HCT116 (cell line): ENCODE measurements around the gene RUNX1. TPM values are rescaled to one million over a fixed set of nuclear protein-coding genes. Genes with fewer than 3 reads are reported as not detected.

ENCODE experiments used
- ATAC-seq: fragments of 200-7000 bp; cut with Tn5 transposase; 2 replicates; pipeline ENCODE4 v1.9.1; 2020; ENCODE audit warnings: mild to moderate bottlenecking, moderate library complexity
- BruUV-seq: library from RNA; stranded (reverse); fragments of 400-500 nt; replicated peaks from 2 replicates; lab custom pipeline; 2021; lab: Mats Ljungman, UMichigan
- CTCF ChIA-PET: fragments of 300-600 bp; sonication (Branson Sonifier 250); formaldehyde crosslinking; loops from one replicate; lab custom pipeline; 2021; ENCODE audit warnings: antibody characterized with exemption; lab: Charles Lee
- POLR2A ChIA-PET: fragments of 300-600, 350-600 bp; sonication (Branson Sonifier 250); formaldehyde crosslinking; loops from one replicate; lab custom pipeline; 2021; ENCODE audit warnings: antibody characterized with exemption; lab: Charles Lee
- RAD21 ChIA-PET, 2 experiments: fragments of 300-600 bp; sonication (Branson Sonifier 250); formaldehyde crosslinking; loops; one replicate each; lab custom pipeline; 2023; ENCODE audit warnings: low total read pairs in 2 of 2; ENCODE audit not compliant: uncharacterized antibody in 2 of 2, unreplicated experiment in 2 of 2, low non-redundant PET in 1 of 2; lab: Charles Lee
- DNase-seq: peaks from one replicate; pipeline ENCODE4 v3.0.0-alpha.2; 2010; ENCODE audit warnings: low read depth, low spot score
- H2AFZ ChIP-seq: fragments of 200-600 bp; shearing (Covaris generic), sonication (generic); 2 replicates; pipeline ENCODE4 v1.6.1; 2017; ENCODE audit warnings: low read depth, mixed run types, mixed read lengths, antibody characterized with exemption, low read length; ENCODE audit not compliant: poor library complexity, severe bottlenecking
- H3K27ac ChIP-seq: 2 replicates; pipeline ENCODE4 v1.5.1; 2012; ENCODE audit warnings: low read depth, low read length
- H3K27me3 ChIP-seq: fragments of 200-600 bp; sonication (generic); 2 replicates; pipeline ENCODE4 v1.6.1; 2016; ENCODE audit warnings: mixed run types, low read length, mixed read lengths; ENCODE audit not compliant: insufficient read depth
- H3K36me3 ChIP-seq, 2 experiments: fragments of 200-500 bp in 1 of 2; fragments of 200-600 bp in 1 of 2; sonication (Bioruptor generic) in 1 of 2; sonication (generic) in 1 of 2; 2 replicates each; pipeline versions ENCODE4 v1.5.1 to v1.6.1; 2014 to 2016; ENCODE audit warnings: low read length in 2 of 2, inconsistent platforms in 1 of 2, mixed read lengths in 1 of 2, mixed run types in 1 of 2; ENCODE audit not compliant: insufficient read depth in 2 of 2, control insufficient read depth in 1 of 2
- H3K4me1 ChIP-seq, 2 experiments: fragments of 200-600 bp in 1 of 2; sonication (generic) in 1 of 2; 2 replicates each; pipeline versions ENCODE4 v1.5.1 to v1.6.1; 2012 to 2017; ENCODE audit warnings: low read length in 2 of 2, inconsistent platforms in 1 of 2, mild to moderate bottlenecking in 1 of 2, mixed read lengths in 1 of 2, mixed run types in 1 of 2, moderate library complexity in 1 of 2; ENCODE audit not compliant: insufficient read depth in 2 of 2, control insufficient read depth in 1 of 2
- H3K4me2 ChIP-seq: fragments of 200-600 bp; sonication (generic); 2 replicates; pipeline ENCODE4 v1.6.1; 2017; ENCODE audit warnings: mixed run types, low read length, mixed read lengths
- H3K4me3 ChIP-seq, 2 experiments: fragments of 200-600 bp in 1 of 2; sonication (generic) in 1 of 2; replicated peaks in 1 of 2; 2 replicates each; pipeline ENCODE4 v1.5.1; 2011 to 2016; ENCODE audit warnings: low read length in 2 of 2, control low read depth in 1 of 2, low read depth in 1 of 2, mild to moderate bottlenecking in 1 of 2, mixed read lengths in 1 of 2, mixed run types in 1 of 2
- H3K79me2 ChIP-seq: fragments of 200-600 bp; sonication (generic); 2 replicates; pipeline ENCODE4 v1.6.1; 2017; ENCODE audit warnings: mild to moderate bottlenecking, mixed run types, low read length, moderate library complexity, mixed read lengths; ENCODE audit not compliant: insufficient read depth
- H3K9ac ChIP-seq: fragments of 200-600 bp; sonication (generic); 2 replicates; pipeline ENCODE4 v1.6.1; 2016; ENCODE audit warnings: low read length, mixed read lengths
- H3K9me2 ChIP-seq: fragments of 200-600 bp; sonication (generic), shearing (Covaris generic); 2 replicates; pipeline ENCODE4 v1.6.1; 2017; ENCODE audit warnings: mixed run types, mild to moderate bottlenecking, moderate library complexity; ENCODE audit not compliant: insufficient read depth
- H3K9me3 ChIP-seq, 2 experiments: fragments of 200-500 bp in 1 of 2; fragments of 200-600 bp in 1 of 2; sonication (Bioruptor generic) in 1 of 2; sonication (generic) in 1 of 2; 2 replicates each; pipeline ENCODE4 v1.6.1; 2014 to 2017; ENCODE audit warnings: low read length in 2 of 2, mixed read lengths in 2 of 2, inconsistent platforms in 1 of 2, low read depth in 1 of 2, mild to moderate bottlenecking in 1 of 2, mixed run types in 1 of 2, moderate library complexity in 1 of 2; ENCODE audit not compliant: control insufficient read depth in 1 of 2, insufficient read depth in 1 of 2
- H4K20me1 ChIP-seq: fragments of 200-600 bp; sonication (generic), shearing (Covaris generic); 2 replicates; pipeline ENCODE4 v1.6.1; 2017; ENCODE audit warnings: mixed run types, mild to moderate bottlenecking, moderate library complexity; ENCODE audit not compliant: insufficient read depth
- CBX3 ChIP-seq: IDR thresholded peaks from 2 replicates; pipeline ENCODE4 v1.6.1; 2012; ENCODE audit warnings: low read depth
- EGR1 ChIP-seq: IDR thresholded peaks from 2 replicates; pipeline ENCODE4 v1.6.1; 2012; ENCODE audit warnings: low read depth
- ELF1 ChIP-seq: IDR thresholded peaks from 2 replicates; pipeline ENCODE4 v1.6.1; 2012; ENCODE audit warnings: low read depth, borderline replicate concordance
- EZH2 ChIP-seq: fragments of 200-600 bp; sonication (generic); IDR thresholded peaks from 2 replicates; pipeline ENCODE4 v1.6.1; 2017; ENCODE audit warnings: antibody characterized with exemption, mixed run types
- FOSL1 ChIP-seq: IDR thresholded peaks from 2 replicates; pipeline ENCODE4 v1.6.1; 2012; ENCODE audit warnings: low read depth
- JUND ChIP-seq: IDR thresholded peaks from 2 replicates; pipeline ENCODE4 v1.6.1; 2012
- POLR2A ChIP-seq: IDR thresholded peaks from 2 replicates; pipeline ENCODE4 v1.7.0; 2011; ENCODE audit warnings: borderline replicate concordance; ENCODE audit not compliant: insufficient read depth, insufficient read length; ENCODE audit errors: extremely low read depth
- POLR2AphosphoS5 ChIP-seq: IDR thresholded peaks from 2 replicates; pipeline ENCODE4 v1.6.1; 2011; ENCODE audit warnings: mild to moderate bottlenecking, low read depth, low read length, moderate library complexity
- RAD21 ChIP-seq: IDR thresholded peaks from 2 replicates; pipeline ENCODE4 v1.6.1; 2012; ENCODE audit warnings: low read depth, mild to moderate bottlenecking
- SIN3A ChIP-seq: IDR thresholded peaks from 2 replicates; pipeline ENCODE4 v1.6.1; 2012; ENCODE audit warnings: low read depth
- SP1 ChIP-seq: IDR thresholded peaks from 2 replicates; pipeline ENCODE4 v1.6.1; 2012; ENCODE audit warnings: low read depth
- TCF7L2 ChIP-seq: IDR thresholded peaks from 2 replicates; pipeline ENCODE4 v1.7.0; 2011; ENCODE audit warnings: borderline replicate concordance, inconsistent platforms; ENCODE audit not compliant: insufficient read depth, insufficient read length; ENCODE audit errors: extremely low read depth
- YY1 ChIP-seq: IDR thresholded peaks from 2 replicates; pipeline ENCODE4 v1.6.1; 2011; ENCODE audit warnings: low read length, low read depth, moderate library complexity, mild to moderate bottlenecking; ENCODE audit not compliant: insufficient replicate concordance; ENCODE audit errors: extremely low read depth
- ZFX ChIP-seq: fragments of 450-650 bp; IDR thresholded peaks from 2 replicates; pipeline ENCODE4 v1.6.1; 2017
- ZNF274 ChIP-seq: fragments of 200-500 bp; sonication (Bioruptor generic); IDR thresholded peaks from 2 replicates; pipeline ENCODE4 v1.6.1; 2014; ENCODE audit warnings: mild to moderate bottlenecking, low read depth, low read length, inconsistent platforms
- intact Hi-C: fragments of 100-400 bp; cut with micrococcal nuclease; formaldehyde crosslinking; loops from 2 replicates; pipeline ENCODE4 v1.10.0; 2022
- total RNA-seq: library from RNA; stranded (reverse); gene quantifications from one replicate; pipeline ENCODE4 v1.2.1, GENCODE V29; 2021; ENCODE audit not compliant: unreplicated experiment
- TF ChIP-seq, protein P1 (sequence below), 3 experiments: fragments of 200-600 bp in 1 of 3; sonication (generic) in 1 of 3; IDR thresholded peaks in 2 of 3; conservative IDR thresholded peaks in 1 of 3; 2 replicates each; pipeline ENCODE4 v1.5.1; 2012 to 2017; ENCODE audit warnings: low read depth in 2 of 3, low read length in 2 of 3, antibody characterized with exemption in 1 of 3, borderline replicate concordance in 1 of 3, control low read depth in 1 of 3, mild to moderate bottlenecking in 1 of 3, mixed read lengths in 1 of 3, mixed run types in 1 of 3, moderate library complexity in 1 of 3; ENCODE audit not compliant: insufficient read depth in 1 of 3
- TF ChIP-seq, protein P2 (sequence below): IDR thresholded peaks from 2 replicates; pipeline ENCODE4 v1.6.1; 2012
- TF ChIP-seq, protein P3 (sequence below): IDR thresholded peaks from 2 replicates; pipeline ENCODE4 v1.6.1; 2012
- TF ChIP-seq, protein P4 (sequence below): IDR thresholded peaks from 2 replicates; pipeline ENCODE4 v1.6.1; 2012; ENCODE audit warnings: low read depth
- TF ChIP-seq, protein P5 (sequence below): IDR thresholded peaks from 2 replicates; pipeline ENCODE4 v1.6.1; 2011; ENCODE audit warnings: mild to moderate bottlenecking, low read length, moderate library complexity; ENCODE audit not compliant: insufficient replicate concordance; ENCODE audit errors: extremely low read depth

The RUNX1 gene
- total RNA-seq, 1 experiment from 2014 or later = 33.5 TPM

DNA sequence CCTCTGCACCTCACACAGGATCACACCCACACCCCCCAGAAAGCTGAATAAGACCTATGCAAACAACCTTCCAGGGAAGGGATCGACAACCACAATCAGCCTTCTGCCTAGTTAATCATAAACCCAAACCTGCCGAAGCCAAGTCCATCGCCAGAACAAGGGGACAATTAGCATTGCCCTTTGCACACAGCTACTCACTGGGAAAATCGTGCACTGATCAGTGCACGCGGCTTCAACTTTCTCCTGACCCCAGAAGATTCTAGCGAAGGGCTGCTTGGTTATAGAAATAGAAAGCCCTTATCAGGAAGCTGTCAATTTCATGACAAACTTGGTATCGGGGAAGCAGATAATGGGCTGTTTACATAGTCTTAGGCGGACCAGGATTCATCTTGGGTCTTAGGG lies 29.5 kb downstream of the RUNX1 start:
- no peak for ATAC-seq

More for the DNA sequence above, 29.5 kb downstream of the RUNX1 start:
- H3K4me3 ChIP-seq = no peak overlapping the region
- ChIA-PET RAD21 (no interaction called here), CTCF (no interaction called here), POLR2A (no interaction called here)
- H3K9ac ChIP-seq = no peak overlapping the region
- TF ChIP-seq EZH2 = no peak
- no peak for TF ChIP-seq ELF1
- TF ChIP-seq POLR2A = no peak
- TF ChIP-seq JUND = no peak
- TF ChIP-seq, protein P1, sequence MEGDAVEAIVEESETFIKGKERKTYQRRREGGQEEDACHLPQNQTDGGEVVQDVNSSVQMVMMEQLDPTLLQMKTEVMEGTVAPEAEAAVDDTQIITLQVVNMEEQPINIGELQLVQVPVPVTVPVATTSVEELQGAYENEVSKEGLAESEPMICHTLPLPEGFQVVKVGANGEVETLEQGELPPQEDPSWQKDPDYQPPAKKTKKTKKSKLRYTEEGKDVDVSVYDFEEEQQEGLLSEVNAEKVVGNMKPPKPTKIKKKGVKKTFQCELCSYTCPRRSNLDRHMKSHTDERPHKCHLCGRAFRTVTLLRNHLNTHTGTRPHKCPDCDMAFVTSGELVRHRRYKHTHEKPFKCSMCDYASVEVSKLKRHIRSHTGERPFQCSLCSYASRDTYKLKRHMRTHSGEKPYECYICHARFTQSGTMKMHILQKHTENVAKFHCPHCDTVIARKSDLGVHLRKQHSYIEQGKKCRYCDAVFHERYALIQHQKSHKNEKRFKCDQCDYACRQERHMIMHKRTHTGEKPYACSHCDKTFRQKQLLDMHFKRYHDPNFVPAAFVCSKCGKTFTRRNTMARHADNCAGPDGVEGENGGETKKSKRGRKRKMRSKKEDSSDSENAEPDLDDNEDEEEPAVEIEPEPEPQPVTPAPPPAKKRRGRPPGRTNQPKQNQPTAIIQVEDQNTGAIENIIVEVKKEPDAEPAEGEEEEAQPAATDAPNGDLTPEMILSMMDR (IDR thresholded peaks at IDR 0.05 in 2 of 3, conservative IDR thresholded peaks at IDR 0.05 in 1 of 3; ENCODE audit: borderline replicate concordance in 1 of 3, insufficient read depth in 1 of 3, low read depth in 2 of 3, low read length in 2 of 3) = no peak
- no peak for TF ChIP-seq CBX3
- no peak for TF ChIP-seq RAD21
- TF ChIP-seq SP1 = no peak
- TF ChIP-seq, protein P2, sequence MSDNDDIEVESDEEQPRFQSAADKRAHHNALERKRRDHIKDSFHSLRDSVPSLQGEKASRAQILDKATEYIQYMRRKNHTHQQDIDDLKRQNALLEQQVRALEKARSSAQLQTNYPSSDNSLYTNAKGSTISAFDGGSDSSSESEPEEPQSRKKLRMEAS = no peak
- TF ChIP-seq SIN3A = no peak
- TF ChIP-seq TCF7L2 = no peak
- no peak for TF ChIP-seq POLR2AphosphoS5
- TF ChIP-seq, protein P3, sequence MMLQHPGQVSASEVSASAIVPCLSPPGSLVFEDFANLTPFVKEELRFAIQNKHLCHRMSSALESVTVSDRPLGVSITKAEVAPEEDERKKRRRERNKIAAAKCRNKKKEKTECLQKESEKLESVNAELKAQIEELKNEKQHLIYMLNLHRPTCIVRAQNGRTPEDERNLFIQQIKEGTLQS = no peak
- TF ChIP-seq ZFX = no peak
- TF ChIP-seq, protein P4, sequence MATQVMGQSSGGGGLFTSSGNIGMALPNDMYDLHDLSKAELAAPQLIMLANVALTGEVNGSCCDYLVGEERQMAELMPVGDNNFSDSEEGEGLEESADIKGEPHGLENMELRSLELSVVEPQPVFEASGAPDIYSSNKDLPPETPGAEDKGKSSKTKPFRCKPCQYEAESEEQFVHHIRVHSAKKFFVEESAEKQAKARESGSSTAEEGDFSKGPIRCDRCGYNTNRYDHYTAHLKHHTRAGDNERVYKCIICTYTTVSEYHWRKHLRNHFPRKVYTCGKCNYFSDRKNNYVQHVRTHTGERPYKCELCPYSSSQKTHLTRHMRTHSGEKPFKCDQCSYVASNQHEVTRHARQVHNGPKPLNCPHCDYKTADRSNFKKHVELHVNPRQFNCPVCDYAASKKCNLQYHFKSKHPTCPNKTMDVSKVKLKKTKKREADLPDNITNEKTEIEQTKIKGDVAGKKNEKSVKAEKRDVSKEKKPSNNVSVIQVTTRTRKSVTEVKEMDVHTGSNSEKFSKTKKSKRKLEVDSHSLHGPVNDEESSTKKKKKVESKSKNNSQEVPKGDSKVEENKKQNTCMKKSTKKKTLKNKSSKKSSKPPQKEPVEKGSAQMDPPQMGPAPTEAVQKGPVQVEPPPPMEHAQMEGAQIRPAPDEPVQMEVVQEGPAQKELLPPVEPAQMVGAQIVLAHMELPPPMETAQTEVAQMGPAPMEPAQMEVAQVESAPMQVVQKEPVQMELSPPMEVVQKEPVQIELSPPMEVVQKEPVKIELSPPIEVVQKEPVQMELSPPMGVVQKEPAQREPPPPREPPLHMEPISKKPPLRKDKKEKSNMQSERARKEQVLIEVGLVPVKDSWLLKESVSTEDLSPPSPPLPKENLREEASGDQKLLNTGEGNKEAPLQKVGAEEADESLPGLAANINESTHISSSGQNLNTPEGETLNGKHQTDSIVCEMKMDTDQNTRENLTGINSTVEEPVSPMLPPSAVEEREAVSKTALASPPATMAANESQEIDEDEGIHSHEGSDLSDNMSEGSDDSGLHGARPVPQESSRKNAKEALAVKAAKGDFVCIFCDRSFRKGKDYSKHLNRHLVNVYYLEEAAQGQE = no peak
- no peak for TF ChIP-seq YY1
- TF ChIP-seq ZNF274 = no peak
- TF ChIP-seq, protein P5, sequence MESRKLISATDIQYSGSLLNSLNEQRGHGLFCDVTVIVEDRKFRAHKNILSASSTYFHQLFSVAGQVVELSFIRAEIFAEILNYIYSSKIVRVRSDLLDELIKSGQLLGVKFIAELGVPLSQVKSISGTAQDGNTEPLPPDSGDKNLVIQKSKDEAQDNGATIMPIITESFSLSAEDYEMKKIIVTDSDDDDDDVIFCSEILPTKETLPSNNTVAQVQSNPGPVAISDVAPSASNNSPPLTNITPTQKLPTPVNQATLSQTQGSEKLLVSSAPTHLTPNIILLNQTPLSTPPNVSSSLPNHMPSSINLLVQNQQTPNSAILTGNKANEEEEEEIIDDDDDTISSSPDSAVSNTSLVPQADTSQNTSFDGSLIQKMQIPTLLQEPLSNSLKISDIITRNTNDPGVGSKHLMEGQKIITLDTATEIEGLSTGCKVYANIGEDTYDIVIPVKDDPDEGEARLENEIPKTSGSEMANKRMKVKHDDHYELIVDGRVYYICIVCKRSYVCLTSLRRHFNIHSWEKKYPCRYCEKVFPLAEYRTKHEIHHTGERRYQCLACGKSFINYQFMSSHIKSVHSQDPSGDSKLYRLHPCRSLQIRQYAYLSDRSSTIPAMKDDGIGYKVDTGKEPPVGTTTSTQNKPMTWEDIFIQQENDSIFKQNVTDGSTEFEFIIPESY = no peak
- no peak for TF ChIP-seq FOSL1
- TF ChIP-seq EGR1 = no peak
- BruUV-seq = no TSS peak
- H3K27ac ChIP-seq = no peak overlapping the region
- peaks cover 3 to 8% of the 10 kb centered on the region in 2 experiments; a peak in 2 of 4 replicates for H3K4me1 ChIP-seq
- H3K9me2 ChIP-seq = no peaks in the 10 kb centered on the region
- intact Hi-C loops = no loop called here
- no peaks in the 10 kb centered on the region for H4K20me1 ChIP-seq
- no peak for DNase-seq
- H3K36me3 ChIP-seq = no peaks in the 10 kb centered on the region
- no peaks in the 10 kb centered on the region for H3K27me3 ChIP-seq
- 0 out of 2 replicates have a peak overlapping the region, but pooled peaks have one; percentile 5 for H3K4me2 ChIP-seq
- H3K9me3 ChIP-seq = no peaks in the 10 kb centered on the region
- H3K79me2 ChIP-seq = no peaks in the 10 kb centered on the region
- no peak overlapping the region for H2AFZ ChIP-seq
